HepG2 (cell line): ENCODE results near the gene PLXND1. TPM values are rescaled to one million over a fixed set of nuclear protein-coding genes. Genes with fewer than 3 reads are reported as not detected.

Source experiments
- HMGA1 ChIP-seq: sonication (generic); formaldehyde crosslinking; conservative IDR thresholded peaks from 2 replicates; pipeline ENCODE4 v1.4.0; 2020; ENCODE audit warnings: missing genetic modification reagents
- ISX ChIP-seq: sonication (generic); formaldehyde crosslinking; conservative IDR thresholded peaks from 2 replicates; pipeline ENCODE4 v1.5.0; 2020; ENCODE audit warnings: missing genetic modification reagents
- JUN ChIP-seq: sonication (generic); formaldehyde crosslinking; IDR thresholded peaks from 2 replicates; pipeline ENCODE4 v1.4.0; 2020; ENCODE audit warnings: mild to moderate bottlenecking, missing genetic modification reagents
- MTA3 ChIP-seq: sonication (generic); formaldehyde crosslinking; IDR thresholded peaks from 2 replicates; pipeline ENCODE4 v1.4.0; 2020; ENCODE audit warnings: missing genetic modification reagents
- NFE2L2 ChIP-seq: fragments of 150-350 bp; IDR thresholded peaks from 2 replicates; pipeline ENCODE4 v1.6.1; 2014; ENCODE audit warnings: low read length
- PCBP2 ChIP-seq: fragments of 200-400 bp; formaldehyde crosslinking; optimal IDR thresholded peaks from 2 replicates; pipeline ENCODE3; 2018; ENCODE audit warnings: low read length, low read depth; ENCODE audit not compliant: poor library complexity, severe bottlenecking
- RORA ChIP-seq: sonication (generic); formaldehyde crosslinking; IDR thresholded peaks from 2 replicates; pipeline ENCODE4 v1.5.0; 2020; ENCODE audit warnings: mild to moderate bottlenecking, missing genetic modification reagents, moderate library complexity
- RXRB ChIP-seq: IDR thresholded peaks from 2 replicates; pipeline ENCODE4 v1.6.1; 2016; ENCODE audit warnings: borderline replicate concordance, missing genetic modification reagents, missing compliant biosample characterization
- SOX13 ChIP-seq, 3 experiments: fragments of 450-650 bp in 1 of 3; sonication (generic) in 1 of 3; formaldehyde crosslinking in 1 of 3; IDR thresholded peaks in 2 of 3; conservative IDR thresholded peaks in 1 of 3; 2 replicates each; pipeline versions ENCODE4 v1.5.0 to v1.6.1; 2016 to 2020; ENCODE audit warnings: antibody characterized with exemption in 1 of 3, mild to moderate bottlenecking in 1 of 3, missing compliant biosample characterization in 1 of 3, missing genetic modification reagents in 1 of 3, moderate library complexity in 1 of 3
- TRIM24 ChIP-seq: sonication (generic); formaldehyde crosslinking; IDR thresholded peaks from 2 replicates; pipeline ENCODE4 v1.8.0; 2022; ENCODE audit warnings: mild to moderate bottlenecking, missing genetic modification reagents
- ZBTB38 ChIP-seq: sonication (generic); formaldehyde crosslinking; IDR thresholded peaks from 2 replicates; pipeline ENCODE4 v1.5.1; 2020; ENCODE audit warnings: mild to moderate bottlenecking, missing genetic modification reagents
- ZNF234 ChIP-seq: sonication (generic); formaldehyde crosslinking; conservative IDR thresholded peaks from 2 replicates; pipeline ENCODE4 v1.5.1; 2020; ENCODE audit warnings: mild to moderate bottlenecking, missing genetic modification reagents
- ZNF274 ChIP-seq: sonication (generic); formaldehyde crosslinking; IDR thresholded peaks from 2 replicates; pipeline ENCODE4 v1.5.1; 2020; ENCODE audit warnings: mild to moderate bottlenecking, missing genetic modification reagents
- ZNF292 ChIP-seq: sonication (generic); formaldehyde crosslinking; IDR thresholded peaks from 2 replicates; pipeline ENCODE4 v1.8.1; 2022; ENCODE audit warnings: mild to moderate bottlenecking, low read depth, missing genetic modification reagents, borderline replicate concordance
- ZNF782 ChIP-seq: sonication (generic); formaldehyde crosslinking; IDR thresholded peaks from 2 replicates; pipeline ENCODE4 v1.4.0; 2020; ENCODE audit warnings: missing genetic modification reagents, mild to moderate bottlenecking, borderline replicate concordance
- ZSCAN12 ChIP-seq: sonication (generic); formaldehyde crosslinking; IDR thresholded peaks from 2 replicates; pipeline ENCODE4 v1.9.0; 2021; ENCODE audit warnings: mild to moderate bottlenecking, missing genetic modification reagents
- polyA plus RNA-seq, 8 experiments: library from polyadenylated mRNA; depleted of rRNA in 3 of 8; stranded (reverse) in 7 of 8; unstranded in 1 of 8; fragments of >200 nt; fragmentation: Illumina TruSeq in 4 of 8; extraction: Trizol in 4 of 8; gene quantifications; 2 replicates each; pipeline versions ENCODE4 v1.2.1 to v1.2.3, GENCODE V29; 2011 to 2016; ENCODE audit warnings: low read depth in 4 of 8, missing spikeins in 1 of 8, mixed read lengths in 1 of 8; ENCODE audit not compliant: insufficient read depth in 1 of 8
- total RNA-seq, 5 experiments: library from RNA; depleted of rRNA; stranded (reverse); fragments of >200 nt; fragmentation: Illumina TruSeq; extraction: Trizol; gene quantifications; 2 replicates each; pipeline ENCODE4 v1.2.3, GENCODE V29; 2016; ENCODE audit warnings: low read depth in 1 of 5
- TF ChIP-seq, protein P1 (sequence below): sonication (generic); formaldehyde crosslinking; IDR thresholded peaks from 2 replicates; pipeline ENCODE4 v1.8.0; 2022; ENCODE audit warnings: missing genetic modification reagents, mild to moderate bottlenecking, inconsistent platforms, borderline replicate concordance
- TF ChIP-seq, protein P2 (sequence below): sonication (generic); formaldehyde crosslinking; IDR thresholded peaks from 2 replicates; pipeline ENCODE4 v1.5.1; 2020; ENCODE audit warnings: mild to moderate bottlenecking, missing genetic modification reagents, borderline replicate concordance
- TF ChIP-seq, protein P3 (sequence below): sonication (generic); formaldehyde crosslinking; IDR thresholded peaks from 2 replicates; pipeline ENCODE4 v1.5.1; 2020; ENCODE audit warnings: mild to moderate bottlenecking, missing genetic modification reagents

PLXND1 gene
- total and polyA plus RNA-seq, 2 of the 13 experiments (the other 11 are each of a cell fraction or from before 2014, with no cell fraction given): 15.9 to 42.0 TPM

DNA sequence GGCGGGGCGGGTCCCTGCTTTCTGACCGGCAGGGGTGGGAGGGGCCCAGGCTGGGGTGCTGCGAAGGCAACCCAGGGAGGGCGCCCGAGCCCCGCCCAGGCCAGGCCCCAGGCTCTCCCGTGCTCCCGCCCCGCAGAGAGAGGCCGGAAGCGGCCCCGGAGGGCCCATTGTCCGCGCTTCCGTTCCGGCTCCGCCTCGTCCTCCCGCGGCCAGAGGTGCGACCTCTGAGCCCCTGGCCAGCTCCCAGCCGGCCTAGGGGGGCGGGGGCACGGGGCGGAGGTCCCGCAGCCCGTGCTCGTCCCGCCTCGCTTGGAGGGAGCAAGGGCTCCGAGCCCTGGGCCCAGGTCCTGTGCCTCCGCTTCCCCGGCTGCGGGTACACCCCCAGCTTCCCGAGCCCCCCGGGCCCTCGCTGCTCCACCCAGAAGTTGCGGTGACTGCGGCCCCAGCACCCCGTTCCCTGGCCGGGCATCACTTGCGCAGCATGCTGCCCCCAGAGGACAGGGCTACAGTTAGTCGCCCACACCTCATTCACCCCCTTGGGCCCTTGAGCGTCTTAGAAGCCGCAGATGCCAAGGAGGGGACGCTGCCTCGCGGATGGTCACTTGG, 20.4 kb upstream of the PLXND1 start (continued):
- 0 out of 2 replicates have a peak, but pooled peaks have one; percentile 79 for TF ChIP-seq ZNF234
- TF ChIP-seq ZBTB38 (CRISPR knock-in tag): no peak; the same call in 1 of the 2 replicates
- no peak for TF ChIP-seq NFE2L2
- TF ChIP-seq, protein P1, sequence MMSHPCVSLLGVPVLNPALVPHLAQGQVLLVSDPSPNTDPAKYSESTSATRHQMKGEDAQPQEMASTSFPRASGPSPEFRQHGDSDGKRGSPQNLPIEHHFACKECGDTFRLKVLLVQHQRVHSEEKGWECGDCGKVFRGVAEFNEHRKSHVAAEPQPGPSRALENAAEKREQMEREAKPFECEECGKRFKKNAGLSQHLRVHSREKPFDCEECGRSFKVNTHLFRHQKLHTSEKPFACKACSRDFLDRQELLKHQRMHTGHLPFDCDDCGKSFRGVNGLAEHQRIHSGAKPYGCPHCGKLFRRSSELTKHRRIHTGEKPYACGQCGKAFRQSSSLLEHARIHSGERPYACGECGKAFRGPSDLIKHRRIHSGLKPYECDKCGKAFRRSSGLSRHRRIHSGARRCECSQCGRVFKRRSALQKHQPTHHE (CRISPR knock-in tag): no peak
- 0 out of 2 replicates have a peak, but pooled peaks have one; percentile 51 for TF ChIP-seq ZNF782 (CRISPR knock-in tag)
- TF ChIP-seq, protein P2, sequence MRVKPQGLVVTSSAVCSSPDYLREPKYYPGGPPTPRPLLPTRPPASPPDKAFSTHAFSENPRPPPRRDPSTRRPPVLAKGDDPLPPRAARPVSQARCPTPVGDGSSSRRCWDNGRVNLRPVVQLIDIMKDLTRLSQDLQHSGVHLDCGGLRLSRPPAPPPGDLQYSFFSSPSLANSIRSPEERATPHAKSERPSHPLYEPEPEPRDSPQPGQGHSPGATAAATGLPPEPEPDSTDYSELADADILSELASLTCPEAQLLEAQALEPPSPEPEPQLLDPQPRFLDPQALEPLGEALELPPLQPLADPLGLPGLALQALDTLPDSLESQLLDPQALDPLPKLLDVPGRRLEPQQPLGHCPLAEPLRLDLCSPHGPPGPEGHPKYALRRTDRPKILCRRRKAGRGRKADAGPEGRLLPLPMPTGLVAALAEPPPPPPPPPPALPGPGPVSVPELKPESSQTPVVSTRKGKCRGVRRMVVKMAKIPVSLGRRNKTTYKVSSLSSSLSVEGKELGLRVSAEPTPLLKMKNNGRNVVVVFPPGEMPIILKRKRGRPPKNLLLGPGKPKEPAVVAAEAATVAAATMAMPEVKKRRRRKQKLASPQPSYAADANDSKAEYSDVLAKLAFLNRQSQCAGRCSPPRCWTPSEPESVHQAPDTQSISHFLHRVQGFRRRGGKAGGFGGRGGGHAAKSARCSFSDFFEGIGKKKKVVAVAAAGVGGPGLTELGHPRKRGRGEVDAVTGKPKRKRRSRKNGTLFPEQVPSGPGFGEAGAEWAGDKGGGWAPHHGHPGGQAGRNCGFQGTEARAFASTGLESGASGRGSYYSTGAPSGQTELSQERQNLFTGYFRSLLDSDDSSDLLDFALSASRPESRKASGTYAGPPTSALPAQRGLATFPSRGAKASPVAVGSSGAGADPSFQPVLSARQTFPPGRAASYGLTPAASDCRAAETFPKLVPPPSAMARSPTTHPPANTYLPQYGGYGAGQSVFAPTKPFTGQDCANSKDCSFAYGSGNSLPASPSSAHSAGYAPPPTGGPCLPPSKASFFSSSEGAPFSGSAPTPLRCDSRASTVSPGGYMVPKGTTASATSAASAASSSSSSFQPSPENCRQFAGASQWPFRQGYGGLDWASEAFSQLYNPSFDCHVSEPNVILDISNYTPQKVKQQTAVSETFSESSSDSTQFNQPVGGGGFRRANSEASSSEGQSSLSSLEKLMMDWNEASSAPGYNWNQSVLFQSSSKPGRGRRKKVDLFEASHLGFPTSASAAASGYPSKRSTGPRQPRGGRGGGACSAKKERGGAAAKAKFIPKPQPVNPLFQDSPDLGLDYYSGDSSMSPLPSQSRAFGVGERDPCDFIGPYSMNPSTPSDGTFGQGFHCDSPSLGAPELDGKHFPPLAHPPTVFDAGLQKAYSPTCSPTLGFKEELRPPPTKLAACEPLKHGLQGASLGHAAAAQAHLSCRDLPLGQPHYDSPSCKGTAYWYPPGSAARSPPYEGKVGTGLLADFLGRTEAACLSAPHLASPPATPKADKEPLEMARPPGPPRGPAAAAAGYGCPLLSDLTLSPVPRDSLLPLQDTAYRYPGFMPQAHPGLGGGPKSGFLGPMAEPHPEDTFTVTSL: no peak
- TF ChIP-seq MTA3 (CRISPR knock-in tag): no peak
- TF ChIP-seq ZNF292 (CRISPR knock-in tag): no peak
- no peak for TF ChIP-seq HMGA1 (CRISPR knock-in tag)
- TF ChIP-seq TRIM24: peak; percentile 70; the same call in 1 of the 2 replicates
- TF ChIP-seq ZSCAN12 (CRISPR knock-in tag): peak; percentile 37; the same call in 1 of the 2 replicates
- no peak for TF ChIP-seq PCBP2
- no peak for TF ChIP-seq RORA (CRISPR knock-in tag)
- no peak for TF ChIP-seq ISX (CRISPR knock-in tag)
- TF ChIP-seq, protein P3, sequence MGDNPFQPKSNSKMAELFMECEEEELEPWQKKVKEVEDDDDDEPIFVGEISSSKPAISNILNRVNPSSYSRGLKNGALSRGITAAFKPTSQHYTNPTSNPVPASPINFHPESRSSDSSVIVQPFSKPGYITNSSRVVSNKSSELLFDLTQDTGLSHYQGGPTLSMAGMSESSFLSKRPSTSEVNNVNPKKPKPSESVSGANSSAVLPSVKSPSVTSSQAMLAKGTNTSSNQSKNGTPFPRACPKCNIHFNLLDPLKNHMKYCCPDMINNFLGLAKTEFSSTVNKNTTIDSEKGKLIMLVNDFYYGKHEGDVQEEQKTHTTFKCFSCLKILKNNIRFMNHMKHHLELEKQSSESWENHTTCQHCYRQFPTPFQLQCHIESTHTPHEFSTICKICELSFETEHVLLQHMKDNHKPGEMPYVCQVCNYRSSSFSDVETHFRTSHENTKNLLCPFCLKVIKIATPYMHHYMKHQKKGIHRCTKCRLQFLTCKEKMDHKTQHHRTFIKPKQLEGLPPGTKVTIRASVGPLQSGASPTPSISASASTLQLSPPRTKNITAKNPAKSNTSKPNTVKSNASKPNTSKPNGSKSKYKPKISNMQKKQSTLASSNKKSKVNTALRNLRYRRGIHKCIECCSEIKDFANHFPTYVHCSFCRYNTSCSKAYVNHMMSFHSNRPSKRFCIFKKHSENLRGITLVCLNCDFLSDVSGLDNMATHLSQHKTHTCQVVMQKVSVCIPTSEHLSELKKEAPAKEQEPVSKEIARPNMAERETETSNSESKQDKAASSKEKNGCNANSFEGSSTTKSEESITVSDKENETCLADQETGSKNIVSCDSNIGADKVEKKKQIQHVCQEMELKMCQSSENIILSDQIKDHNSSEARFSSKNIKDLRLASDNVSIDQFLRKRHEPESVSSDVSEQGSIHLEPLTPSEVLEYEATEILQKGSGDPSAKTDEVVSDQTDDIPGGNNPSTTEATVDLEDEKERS (CRISPR knock-in tag): no peak
- no peak for TF ChIP-seq JUN (CRISPR knock-in tag)
- TF ChIP-seq SOX13 (IDR thresholded peaks at IDR 0.05): peak; percentile 68; the same call in 1 of the 2 replicates
- TF ChIP-seq SOX13 (CRISPR knock-in tag; conservative IDR thresholded peaks at IDR 0.05 in 1 of 2, IDR thresholded peaks at IDR 0.05 in 1 of 2): peak in 1 of 2 experiments; percentile 95; a peak in 2 of 4 replicates
- peak; percentile 69; the same call in 1 of the 2 replicates for TF ChIP-seq RXRB (CRISPR knock-in tag)
- no peak; the same call in 1 of the 2 replicates for TF ChIP-seq ZNF274 (CRISPR knock-in tag)
